Left lung (tissue), 10 donors: ENCODE measurements around the gene RNF168. TPM values are rescaled to one million over a fixed set of nuclear protein-coding genes. Genes with fewer than 3 reads are reported as not detected.
"Not testable (repeated sequence)": the region's sequence is repeated elsewhere in the genome, so short reads cannot be mapped to it uniquely, and the experiment has no call there.

Experiments
- ATAC-seq: fragments of 200-7000 bp; cut with Tn5 transposase; one replicate; pipeline ENCODE4 v1.9.1; 2020; ENCODE audit warnings: moderate library complexity
- DNase-seq, 4 donors: peaks; one replicate each; pipeline ENCODE4 v3.0.0-alpha.2; 2013 to 2020
- H3K27ac ChIP-seq, 2 donors: fragments of 200-600 bp; sonication (generic) in 1 of 2; one replicate each; pipeline versions ENCODE4 v1.5.0 to v1.8.0; 2020 to 2021
- H3K27me3 ChIP-seq, 2 donors: fragments of 200-600 bp; sonication (generic) in 1 of 2; one replicate each; pipeline versions ENCODE4 v1.5.0 to v1.8.0; 2020 to 2021
- H3K36me3 ChIP-seq, 2 donors: fragments of 200-600 bp; sonication (generic) in 1 of 2; one replicate each; pipeline versions ENCODE4 v1.5.0 to v1.8.0; 2020 to 2021
- H3K4me1 ChIP-seq, 2 donors: fragments of 200-600 bp; one replicate each; pipeline ENCODE4 v1.8.0; 2021
- H3K4me3 ChIP-seq, 2 donors: fragments of 200-600 bp; sonication (generic) in 1 of 2; one replicate each; pipeline versions ENCODE4 v1.5.0 to v1.8.0; 2020 to 2021; ENCODE audit warnings: mild to moderate bottlenecking in 1 of 2
- H3K9me3 ChIP-seq, 2 donors: fragments of 200-600 bp; sonication (generic) in 1 of 2; one replicate each; pipeline versions ENCODE4 v1.5.0 to v1.8.0; 2020 to 2021
- intact Hi-C, 2 donors: fragments of 100-400 bp; cut with DNase I; formaldehyde crosslinking; loops; one replicate each; pipeline versions ENCODE4 v1.11.2 to v1.14.2; 2022
- polyA plus RNA-seq, 6 donors: library from polyadenylated mRNA; unstranded; fragments of 120-200 nt; gene quantifications; one replicate each; pipeline ENCODE4 v1.2.1, GENCODE V29; 2013; ENCODE audit not compliant: insufficient read length in 6 of 6
- total RNA-seq, 2 donors: library from RNA; stranded (reverse); fragmentation: NEBNext Ultra II Directional; extraction: Animal tissue kit (Norgen Biotek cat#: 25700); gene quantifications; one replicate each; pipeline ENCODE4 v1.2.1, GENCODE V29; 2021
- TF ChIP-seq, protein P1 (sequence below), 2 donors: fragments of 200-600 bp; sonication (generic) in 1 of 2; IDR thresholded peaks; one replicate each; pipeline versions ENCODE4 v1.5.0 to v1.8.0; 2021; ENCODE audit warnings: antibody characterized with exemption in 2 of 2
- donor health status: DM: no; HTN: yes; CAD: no.
- donor health status: DM: no; HTN: no; CAD: no.

Gene RNF168
- total and polyA plus RNA-seq, 8 donors = 18.1 to 30.0 (median 19.0) TPM

DNA sequence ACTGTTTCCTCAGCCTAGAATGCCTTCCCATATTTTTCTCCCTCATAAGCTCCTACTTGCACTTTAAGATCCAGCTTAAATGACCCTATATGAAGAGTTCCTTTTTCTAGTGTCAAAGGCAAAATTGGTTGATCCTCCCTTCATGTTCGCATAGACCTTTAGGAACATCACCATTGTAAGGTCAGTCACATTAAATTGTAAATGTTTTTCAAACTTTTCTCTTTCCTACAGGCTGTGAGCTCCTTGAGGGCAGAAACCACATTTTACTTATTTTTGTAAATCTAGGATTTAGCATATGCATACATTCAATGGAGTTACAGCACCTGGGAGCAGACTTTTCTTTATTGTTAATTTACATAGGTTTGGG lies 10.8 kb upstream of the RNF168 start:
- TF ChIP-seq, protein P1, sequence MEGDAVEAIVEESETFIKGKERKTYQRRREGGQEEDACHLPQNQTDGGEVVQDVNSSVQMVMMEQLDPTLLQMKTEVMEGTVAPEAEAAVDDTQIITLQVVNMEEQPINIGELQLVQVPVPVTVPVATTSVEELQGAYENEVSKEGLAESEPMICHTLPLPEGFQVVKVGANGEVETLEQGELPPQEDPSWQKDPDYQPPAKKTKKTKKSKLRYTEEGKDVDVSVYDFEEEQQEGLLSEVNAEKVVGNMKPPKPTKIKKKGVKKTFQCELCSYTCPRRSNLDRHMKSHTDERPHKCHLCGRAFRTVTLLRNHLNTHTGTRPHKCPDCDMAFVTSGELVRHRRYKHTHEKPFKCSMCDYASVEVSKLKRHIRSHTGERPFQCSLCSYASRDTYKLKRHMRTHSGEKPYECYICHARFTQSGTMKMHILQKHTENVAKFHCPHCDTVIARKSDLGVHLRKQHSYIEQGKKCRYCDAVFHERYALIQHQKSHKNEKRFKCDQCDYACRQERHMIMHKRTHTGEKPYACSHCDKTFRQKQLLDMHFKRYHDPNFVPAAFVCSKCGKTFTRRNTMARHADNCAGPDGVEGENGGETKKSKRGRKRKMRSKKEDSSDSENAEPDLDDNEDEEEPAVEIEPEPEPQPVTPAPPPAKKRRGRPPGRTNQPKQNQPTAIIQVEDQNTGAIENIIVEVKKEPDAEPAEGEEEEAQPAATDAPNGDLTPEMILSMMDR (IDR thresholded peaks at IDR 0.05) = no peak
- intact Hi-C loops = no loop called here
- H3K4me3 ChIP-seq = no peak overlapping the region
- no peaks in the 10 kb centered on the region for H3K36me3 ChIP-seq
- peaks cover 0 to 26% of the 10 kb centered on the region in 2 donors for H3K9me3 ChIP-seq
- no peak overlapping the region for H3K27ac ChIP-seq
- H3K27me3 ChIP-seq = no peaks in the 10 kb centered on the region
- ATAC-seq = no peak
- no peaks in the 10 kb centered on the region for H3K4me1 ChIP-seq
- no peak for DNase-seq

DNA sequence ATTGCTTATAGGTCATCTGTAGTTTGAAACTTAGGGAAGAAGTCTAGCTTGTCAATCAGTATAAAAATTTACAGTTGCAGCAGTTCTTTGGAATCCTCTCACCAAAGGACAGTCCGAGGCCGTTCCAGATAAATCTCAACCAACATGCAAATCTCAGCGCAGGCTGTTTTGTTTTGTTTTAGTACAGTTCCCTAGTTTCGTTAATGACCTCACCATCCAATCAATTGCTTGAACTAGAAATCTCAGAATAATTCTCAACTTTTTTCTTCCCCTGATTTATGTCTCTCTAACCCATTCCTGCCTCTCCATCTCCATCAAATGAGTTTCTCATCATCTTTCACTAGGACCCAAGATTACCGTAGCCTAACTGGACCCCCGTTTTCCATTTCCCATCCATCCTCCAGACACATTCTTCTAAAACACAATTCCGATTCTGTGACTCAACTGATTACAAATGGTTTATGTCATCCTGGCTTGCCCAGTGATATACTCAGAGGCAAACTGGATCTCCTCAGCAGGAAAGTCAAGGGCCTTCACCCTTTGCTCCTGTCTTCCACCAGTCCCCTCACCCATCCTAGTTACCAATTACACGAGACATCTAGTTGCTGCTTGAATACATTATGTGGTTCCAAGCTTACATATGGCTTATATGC lies 10.3 kb upstream of the RNF168 start:
- TF ChIP-seq, protein P1 (IDR thresholded peaks at IDR 0.05) = no peak
- ATAC-seq = no peak
- DNase-seq = no peak
- intact Hi-C loops = no loop called here
- H3K4me3 ChIP-seq = no peak overlapping the region
- H3K4me1 ChIP-seq = no peaks in the 10 kb centered on the region
- no peaks in the 10 kb centered on the region for H3K36me3 ChIP-seq
- no peaks in the 10 kb centered on the region for H3K27me3 ChIP-seq
- peaks cover 0 to 21% of the 10 kb centered on the region in 2 donors for H3K9me3 ChIP-seq
- H3K27ac ChIP-seq = no peak overlapping the region

DNA sequence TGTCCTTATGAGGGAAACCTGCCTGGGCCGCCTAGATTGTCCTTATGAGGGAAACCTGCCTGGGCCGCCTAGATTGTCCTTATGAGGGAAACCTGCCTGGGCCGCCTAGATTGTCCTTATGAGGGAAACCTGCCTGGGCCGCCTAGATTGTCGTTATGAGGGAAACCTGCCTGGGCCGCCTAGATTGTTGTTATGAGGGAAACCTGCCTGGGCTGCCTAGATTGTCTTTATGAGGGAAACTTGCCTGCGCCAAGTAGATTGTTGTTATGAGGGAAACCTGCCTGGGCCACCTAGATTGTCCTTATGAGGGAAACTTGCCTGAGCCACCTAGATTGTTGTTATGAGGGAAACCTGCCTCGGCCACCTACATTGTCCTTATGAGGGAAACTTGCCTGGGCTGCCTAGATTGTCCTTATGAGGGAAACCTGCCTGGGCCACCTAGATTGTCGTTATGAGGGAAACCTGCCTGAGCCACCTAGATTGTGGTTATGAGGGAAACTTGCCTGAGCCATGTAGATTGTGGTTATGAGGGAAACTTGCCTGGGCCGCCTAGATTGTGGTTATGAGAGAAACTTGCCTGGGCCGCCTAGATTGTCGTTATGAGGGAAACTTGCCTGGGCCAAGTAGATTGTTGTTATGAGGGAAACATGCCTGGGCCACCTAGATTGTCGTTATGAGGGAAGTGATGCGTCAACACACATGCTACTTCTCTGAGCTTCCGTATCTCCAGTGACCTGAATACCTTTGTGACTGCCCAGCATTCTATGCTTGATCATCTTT lies 8.3 kb upstream of the RNF168 start:
- H3K9me3 ChIP-seq, H3K4me1 ChIP-seq, H3K4me3 ChIP-seq, intact Hi-C loops, H3K36me3 ChIP-seq, H3K27me3 ChIP-seq, H3K27ac ChIP-seq, ATAC-seq, DNase-seq: not testable (repeated sequence)

DNA sequence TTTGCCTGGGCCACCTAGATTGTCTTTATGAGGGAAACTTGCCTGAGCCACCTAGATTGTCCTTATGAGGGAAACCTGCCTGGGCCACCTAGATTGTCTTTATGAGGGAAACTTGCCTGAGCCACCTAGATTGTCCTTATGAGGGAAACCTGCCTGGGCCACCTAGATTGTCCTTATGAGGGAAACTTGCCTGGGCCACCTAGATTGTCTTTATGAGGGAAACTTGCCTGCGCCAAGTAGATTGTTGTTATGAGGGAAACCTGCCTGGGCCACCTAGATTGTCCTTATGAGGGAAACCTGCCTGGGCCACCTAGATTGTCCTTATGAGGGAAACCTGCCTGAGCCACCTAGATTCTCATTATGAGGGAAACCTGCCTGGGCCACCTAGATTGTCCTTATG lies 7.5 kb upstream of the RNF168 start:
- H3K4me3 ChIP-seq, H3K27me3 ChIP-seq, H3K4me1 ChIP-seq, DNase-seq, H3K27ac ChIP-seq, ATAC-seq, intact Hi-C loops, H3K36me3 ChIP-seq: not testable (repeated sequence)
- H3K9me3 ChIP-seq = peaks cover 0 to 12% of the 10 kb centered on the region in 2 donors

DNA sequence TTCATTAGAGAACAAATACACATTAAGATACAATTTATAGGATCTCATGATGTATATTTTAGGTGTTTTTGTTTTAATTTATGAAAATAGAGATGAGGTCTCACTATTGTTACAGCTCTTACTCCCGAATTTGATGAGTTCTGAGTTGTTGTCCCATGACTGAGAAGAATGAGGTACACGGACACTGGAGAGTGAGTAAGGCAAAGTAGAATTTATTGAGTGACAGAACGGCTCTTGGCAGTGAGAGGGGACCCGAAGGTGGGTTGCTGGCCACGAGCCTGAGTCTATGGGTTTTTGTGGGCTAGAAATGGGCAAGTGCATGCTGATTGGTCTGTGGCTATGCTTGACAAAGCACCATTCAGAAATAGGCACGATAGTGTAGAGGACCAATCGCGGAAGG lies 3.1 kb upstream of the RNF168 start:
- H3K9me3 ChIP-seq = peaks cover 0 to 12% of the 10 kb centered on the region in 2 donors
- no peak overlapping the region for H3K4me3 ChIP-seq
- ATAC-seq (no peak), DNase-seq (no peak)
- intact Hi-C loops = no loop called here
- H3K27me3 ChIP-seq = no peaks in the 10 kb centered on the region
- TF ChIP-seq, protein P1 (IDR thresholded peaks at IDR 0.05) = no peak
- H3K27ac ChIP-seq = no peak overlapping the region
- peaks cover 3 to 9% of the 10 kb centered on the region in 2 donors for H3K4me1 ChIP-seq
- no peaks in the 10 kb centered on the region for H3K36me3 ChIP-seq

DNA sequence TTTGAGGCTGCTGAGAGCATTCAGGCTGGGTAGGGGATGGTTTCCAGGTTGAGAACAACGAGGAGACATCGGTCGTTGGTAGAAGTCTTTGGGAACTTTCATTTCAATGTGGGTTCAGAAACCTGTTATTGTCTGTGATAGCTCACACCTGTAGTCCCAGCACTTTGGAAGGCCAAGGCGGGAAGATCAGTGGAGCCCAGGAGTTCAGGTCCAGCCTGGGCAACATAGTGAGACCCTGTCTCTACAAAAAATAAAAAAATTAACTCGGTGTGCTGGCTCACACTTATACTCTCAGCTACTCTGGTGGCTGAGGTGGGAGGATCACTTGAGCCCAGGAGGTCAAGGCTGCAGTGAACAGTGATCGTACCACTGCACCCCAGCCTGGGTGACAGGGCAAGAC lies 988 bp upstream of the RNF168 start:
- H3K27me3 ChIP-seq = no peaks in the 10 kb centered on the region
- H3K4me3 ChIP-seq = no peak overlapping the region
- peaks cover 9 to 21% of the 10 kb centered on the region in 2 donors for H3K4me1 ChIP-seq
- TF ChIP-seq, protein P1 (IDR thresholded peaks at IDR 0.05) = no peak
- intact Hi-C loops = no loop called here
- peak overlapping the region in 1 of 2 donors; percentile 96 for H3K27ac ChIP-seq
- H3K9me3 ChIP-seq = peaks cover 0 to 12% of the 10 kb centered on the region in 2 donors
- ATAC-seq (no peak), DNase-seq (no peak)
- no peaks in the 10 kb centered on the region for H3K36me3 ChIP-seq

DNA sequence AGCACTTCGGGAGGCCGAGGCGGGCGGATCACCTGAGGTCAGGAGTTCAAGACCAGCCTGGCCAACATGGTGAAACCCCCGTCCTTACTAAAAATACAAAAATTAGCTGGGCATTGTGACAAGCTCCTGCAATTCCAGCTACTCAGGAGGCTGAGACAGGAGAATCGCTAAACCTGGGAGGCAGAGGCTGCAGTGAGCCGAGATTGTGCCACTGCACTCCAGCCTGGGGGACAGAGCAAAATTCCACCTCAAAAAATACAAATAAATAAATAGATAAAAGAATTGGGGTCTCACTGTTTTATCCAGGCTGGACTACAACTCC lies 470 bp upstream of the RNF168 start:
- DNase-seq, H3K36me3 ChIP-seq, H3K27me3 ChIP-seq, ATAC-seq, intact Hi-C loops: not testable (repeated sequence)
- Histone ChIP-seq H3K4me3 (peak overlapping the region; percentile 82 to 83), H3K9me3 (peaks cover 0 to 12% of the 10 kb centered on the region in 2 donors), H3K4me1 (peaks cover 9 to 26% of the 10 kb centered on the region in 2 donors), H3K27ac (peak overlapping the region; percentile 96 to 98)
